HG03280 (cell line): ENCODE data around the gene EEA1.
"Not testable (repeated sequence)": the region's sequence is repeated elsewhere in the genome, so short reads cannot be mapped to it uniquely, and the experiment has no call there.

ENCODE experiments used
- ATAC-seq: cut with Tn5 transposase; IDR thresholded peaks from one replicate; pipeline ENCODE4 v1.9.1; 2021; ENCODE audit warnings: mild to moderate bottlenecking, moderate library complexity; ENCODE audit not compliant: unreplicated experiment

Gene EEA1

GRCh38 chr12:92814584-92814983 is 114.5 kb downstream of the EEA1 start:
- no peak for ATAC-seq

GRCh38 chr12:92810370-92810769 is 118.7 kb downstream of the EEA1 start:
- ATAC-seq = no peak

GRCh38 chr12:92803903-92804302 is 125.2 kb downstream of the EEA1 start:
- ATAC-seq = no peak

- no peak for ATAC-seq
Measured at GRCh38 chr12:92802906-92803305, 126.2 kb downstream of the EEA1 start.

GRCh38 chr12:92796650-92797049 is 132.4 kb downstream of the EEA1 start:
- no peak for ATAC-seq

- no peak for ATAC-seq
Measured at GRCh38 chr12:92794814-92795213, 134.3 kb downstream of the EEA1 start.

GRCh38 chr12:92794356-92794755 is 134.7 kb downstream of the EEA1 start:
- not testable (repeated sequence) for ATAC-seq

GRCh38 chr12:92786045-92786444 is 143.1 kb downstream of the EEA1 start:
- ATAC-seq = no peak

GRCh38 chr12:92785563-92785950 is 143.5 kb downstream of the EEA1 start:
- peak; percentile 13 for ATAC-seq

GRCh38 chr12:92784797-92785562 is 144.1 kb downstream of the EEA1 start:
- ATAC-seq = peak; percentile 96

- no peak for ATAC-seq
Measured at GRCh38 chr12:92784356-92784755, 144.7 kb downstream of the EEA1 start.

GRCh38 chr12:92779902-92780301 is 149.2 kb downstream of the EEA1 start:
- ATAC-seq = no peak

GRCh38 chr12:92778525-92778924 is 150.6 kb downstream of the EEA1 start:
- no peak for ATAC-seq

- ATAC-seq = no peak
Measured at GRCh38 chr12:92775416-92775815, 153.7 kb downstream of the EEA1 start.

GRCh38 chr12:92771001-92771400 is 158.1 kb downstream of the EEA1 start:
- ATAC-seq = no peak

GRCh38 chr12:92769124-92769901 is 159.8 kb downstream of the EEA1 start:
- peak; percentile 68 for ATAC-seq

- no peak for ATAC-seq
Measured at GRCh38 chr12:92765871-92766270, 163.2 kb downstream of the EEA1 start.

GRCh38 chr12:92764831-92765230 is 164.3 kb downstream of the EEA1 start:
- no peak for ATAC-seq

- ATAC-seq = no peak
Measured at GRCh38 chr12:92762773-92763172, 166.3 kb downstream of the EEA1 start.

GRCh38 chr12:92759634-92760268 is 169.3 kb downstream of the EEA1 start:
- ATAC-seq = no peak

- ATAC-seq = no peak
Measured at GRCh38 chr12:92757597-92758121, 171.4 kb downstream of the EEA1 start.
